PFSK-1 (cell line): ENCODE data around the gene NUB1.

Experiments
- FOXP2 ChIP-seq: optimal IDR thresholded peaks from 2 replicates; pipeline ENCODE3; 2011; ENCODE audit warnings: borderline replicate concordance, control low read depth, inconsistent platforms; ENCODE audit not compliant: insufficient read depth; ENCODE audit errors: extremely low read length, extremely low read depth
- POLR2AphosphoS5 ChIP-seq: IDR thresholded peaks from 2 replicates; pipeline ENCODE4 v1.6.1; 2012; ENCODE audit warnings: low read depth, mild to moderate bottlenecking, control low read depth, low read length, moderate library complexity
- REST ChIP-seq, 2 experiments: IDR thresholded peaks; 2 replicates each; pipeline versions ENCODE4 v1.6.1 to v1.8.0; 2011 to 2012; ENCODE audit warnings: low read depth in 2 of 2, low read length in 2 of 2, control low read depth in 1 of 2, inconsistent platforms in 1 of 2, mild to moderate bottlenecking in 1 of 2, moderate library complexity in 1 of 2; ENCODE audit not compliant: insufficient read depth in 1 of 2
- SIN3A ChIP-seq: IDR thresholded peaks from 2 replicates; pipeline ENCODE4 v1.6.1; 2012; ENCODE audit warnings: mild to moderate bottlenecking, low read length, moderate library complexity, borderline replicate concordance; ENCODE audit not compliant: insufficient read depth

DNA sequence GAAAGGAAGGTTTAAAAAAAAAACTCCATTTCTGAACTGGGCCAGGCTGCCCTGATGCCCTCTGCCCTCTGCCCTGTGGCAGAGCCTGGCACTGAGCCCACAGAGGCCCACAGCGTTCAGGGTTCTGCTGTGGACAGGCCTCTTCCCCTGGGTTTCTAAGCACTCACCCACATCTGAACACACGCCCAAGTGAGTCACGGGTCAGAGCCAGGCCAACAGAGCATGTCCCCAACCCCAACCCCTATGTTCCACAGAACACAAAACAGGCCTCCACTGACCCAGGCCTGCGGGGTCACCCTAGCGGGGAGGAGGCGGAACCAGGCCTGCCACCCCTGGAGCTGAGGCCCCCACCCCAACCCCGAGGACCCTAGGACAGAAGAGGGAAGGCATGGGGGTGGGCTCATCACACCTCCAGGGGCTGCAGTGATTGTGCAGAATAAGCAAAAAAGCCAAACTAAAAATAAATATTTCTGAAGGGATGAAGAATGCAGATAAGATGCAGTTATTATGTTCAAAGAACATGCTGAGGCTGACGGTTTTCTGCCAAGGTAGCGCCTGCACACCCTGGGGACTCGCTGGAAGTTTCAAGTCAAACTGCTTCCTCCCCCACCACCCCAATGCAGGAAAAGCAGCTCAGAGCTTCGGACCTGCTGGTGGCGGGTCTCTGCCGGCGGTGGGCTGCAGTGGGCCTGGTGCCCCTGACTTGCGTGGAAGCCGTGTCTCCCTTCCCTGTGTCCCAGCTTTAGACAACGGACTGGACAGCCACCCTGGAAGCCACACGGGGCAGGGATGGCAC is 62.8 kb downstream of the NUB1 start:
- TF ChIP-seq POLR2AphosphoS5 (no peak), FOXP2 (no peak), SIN3A (no peak), REST (IDR thresholded peaks at IDR 0.05; ENCODE audit: insufficient read depth in 1 of 2, low read depth in 2 of 2, low read length in 2 of 2) (no peak)
